HG03565 (cell line): ENCODE measurements around the gene PDE6G.

ENCODE experiments used
- ATAC-seq: cut with Tn5 transposase; IDR thresholded peaks from one replicate; pipeline ENCODE4 v1.9.1; 2021; ENCODE audit warnings: mild to moderate bottlenecking, moderate library complexity; ENCODE audit not compliant: unreplicated experiment

The PDE6G gene

DNA sequence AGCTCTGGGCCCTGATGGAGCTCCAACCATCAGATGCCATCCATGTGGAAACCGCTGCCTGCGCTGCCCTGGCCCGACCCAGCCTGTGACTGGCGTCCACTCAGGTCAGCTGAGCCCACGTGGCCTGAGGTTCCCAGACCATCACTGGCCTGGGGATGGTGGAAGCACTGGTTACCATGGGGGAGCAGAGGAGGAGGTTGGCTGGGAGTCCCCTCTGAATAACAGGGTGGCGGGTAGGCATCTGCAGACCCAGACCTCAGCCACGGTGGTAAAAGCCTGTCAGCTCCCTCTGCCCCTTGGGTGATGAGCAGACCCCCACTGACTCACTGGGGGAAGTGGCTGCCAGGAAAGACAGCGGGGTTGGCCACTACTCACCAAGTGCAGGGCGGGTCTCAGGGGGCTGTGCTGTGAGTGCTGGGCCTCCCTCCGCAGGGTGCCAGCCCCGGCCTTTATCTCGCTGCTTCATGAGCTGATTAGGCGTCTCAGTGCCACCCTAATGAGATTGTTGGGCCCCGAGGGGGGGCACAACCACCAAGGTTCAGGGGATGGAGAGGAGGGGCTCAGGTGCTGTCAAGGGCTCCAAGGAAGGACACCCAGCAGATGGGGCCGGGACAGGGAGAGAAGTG, at the start of gene PDE6G:
Gene PDE6G (minus strand): TSS at position 425 of the 626 bp plus-strand sequence. CDS start 3,237 bp downstream, outside the sequence.
- no peak for ATAC-seq

- no peak for ATAC-seq
These were observed 49.3 kb upstream of the PDE6G start for GRCh38 chr17:81705518-81706231.

DNA sequence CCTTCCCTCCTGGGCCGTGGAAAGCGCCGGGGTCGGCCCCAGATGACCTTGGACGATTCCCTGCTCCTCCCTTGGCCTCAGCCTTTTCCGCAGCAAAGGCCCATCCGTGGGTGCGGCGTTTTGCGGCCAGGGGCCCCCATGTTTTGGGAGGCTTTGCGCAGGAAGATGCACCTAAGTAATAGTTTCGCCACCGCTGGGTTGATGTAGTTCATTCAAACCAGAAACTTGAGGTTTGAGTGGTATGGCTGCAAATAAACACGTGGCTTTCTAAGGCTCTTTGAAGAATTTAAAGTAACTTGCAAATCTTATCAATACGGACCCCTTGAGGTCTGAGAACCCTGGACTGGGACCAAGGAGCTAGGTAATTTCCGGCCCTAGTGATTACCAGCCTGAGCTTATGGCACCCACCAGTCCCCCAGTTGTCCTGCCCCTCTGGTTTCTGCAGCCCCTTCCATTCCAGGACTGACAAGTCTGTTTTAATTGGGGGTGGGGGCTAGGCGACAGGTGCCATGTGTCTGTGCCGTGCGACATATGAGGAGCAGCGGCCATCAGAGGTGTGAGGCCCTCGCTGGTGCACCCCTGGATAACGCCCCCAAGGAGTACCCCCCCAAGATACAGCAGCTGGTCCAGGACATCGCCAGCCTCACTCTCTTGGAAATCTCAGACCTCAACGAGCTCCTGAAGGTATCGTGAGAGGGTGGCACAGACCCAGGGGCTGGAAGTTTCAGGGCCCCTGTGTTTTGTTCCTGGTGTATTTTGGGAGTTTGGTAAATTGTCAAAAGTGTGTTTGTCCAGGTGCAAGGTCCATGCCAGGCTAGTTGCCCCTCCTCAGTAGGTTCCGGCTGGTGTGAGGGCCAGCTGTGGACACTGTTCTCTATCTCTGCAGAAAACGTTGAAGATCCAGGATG, 47.7 kb upstream of the PDE6G start:
- ATAC-seq = no peak

GRCh38 chr17:81702934-81703746, 46.8 kb upstream of the PDE6G start, which contains the start of gene MRPL12:
Gene MRPL12 (plus strand): TSS chr17:81703367. CDS start chr17:81703502, 135 bp downstream.
- peak; percentile 76 for ATAC-seq

DNA sequence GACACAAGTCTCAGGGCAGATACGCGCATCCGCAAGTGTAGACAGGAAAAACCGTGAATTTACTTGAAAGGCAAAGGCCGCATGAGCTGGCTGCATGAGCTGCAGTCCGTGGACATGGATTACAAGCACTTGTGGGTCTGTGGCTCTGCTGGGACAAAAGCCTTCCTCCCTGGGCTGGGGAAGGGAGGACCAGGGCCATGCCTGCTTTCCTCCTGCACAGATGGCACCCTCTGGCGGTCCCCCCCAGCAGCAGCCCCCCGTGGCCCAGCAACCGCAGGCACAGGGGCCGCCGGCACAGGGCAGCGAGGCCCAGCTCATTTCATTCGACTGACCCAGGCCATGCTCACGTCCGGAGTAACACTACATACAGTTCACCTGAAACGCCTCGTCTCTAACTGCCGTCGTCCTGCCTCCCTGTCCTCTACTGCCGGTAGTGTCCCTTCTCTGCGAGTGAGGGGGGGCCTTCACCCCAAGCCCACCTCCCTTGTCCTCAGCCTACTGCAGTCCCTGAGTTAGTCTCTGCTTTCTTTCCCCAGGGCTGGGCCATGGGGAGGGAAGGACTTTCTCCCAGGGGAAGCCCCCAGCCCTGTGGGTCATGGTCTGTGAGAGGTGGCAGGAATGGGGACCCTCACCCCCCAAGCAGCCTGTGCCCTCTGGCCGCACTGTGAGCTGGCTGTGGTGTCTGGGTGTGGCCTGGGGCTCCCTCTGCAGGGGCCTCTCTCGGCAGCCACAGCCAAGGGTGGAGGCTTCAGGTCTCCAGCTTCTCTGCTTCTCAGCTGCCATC, 45.1 kb upstream of the PDE6G start:
- ATAC-seq = no peak

GRCh38 chr17:81700353-81701287, 44.3 kb upstream of the PDE6G start:
- no peak for ATAC-seq

DNA sequence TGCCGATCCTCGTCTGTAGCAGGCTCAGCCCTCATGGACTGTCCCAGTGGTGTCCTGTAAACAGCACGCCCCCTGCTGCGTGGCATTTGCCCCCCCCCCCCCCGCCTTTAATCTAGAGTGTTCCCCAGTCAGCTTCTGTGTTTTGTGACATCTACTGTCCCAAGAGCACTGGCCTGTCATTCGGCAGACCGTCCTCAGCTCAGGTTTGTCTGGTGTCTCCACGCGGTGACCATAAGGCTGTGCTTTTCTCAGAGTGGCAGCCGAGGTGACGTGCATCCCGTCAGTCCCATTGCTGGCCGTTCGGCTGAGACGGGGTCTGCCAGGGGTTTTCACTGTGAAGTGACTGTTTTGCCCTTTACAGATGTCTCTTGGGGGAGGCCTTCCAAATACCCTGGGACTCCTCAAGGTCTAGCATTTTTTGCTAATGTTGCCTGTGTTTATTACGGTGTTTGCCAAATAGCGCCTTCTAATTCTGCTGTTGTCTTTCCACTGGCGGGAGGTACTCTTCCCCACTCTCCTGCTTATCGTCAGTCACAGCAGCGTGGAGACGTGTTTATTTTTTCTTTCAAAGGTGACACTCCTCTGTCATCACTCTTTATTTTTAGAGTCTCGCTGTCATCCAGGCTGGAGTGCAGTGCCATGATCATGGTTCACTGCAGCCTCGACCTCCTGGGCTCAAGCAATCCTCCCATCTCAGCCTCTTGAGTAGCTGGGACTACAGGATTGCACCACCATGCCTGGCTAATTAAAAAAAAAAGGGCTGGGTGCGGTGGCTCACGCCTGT, 41.1 kb upstream of the PDE6G start:
- no peak for ATAC-seq

- ATAC-seq = no peak
These were observed 40.0 kb upstream of the PDE6G start for GRCh38 chr17:81696218-81696941.

DNA sequence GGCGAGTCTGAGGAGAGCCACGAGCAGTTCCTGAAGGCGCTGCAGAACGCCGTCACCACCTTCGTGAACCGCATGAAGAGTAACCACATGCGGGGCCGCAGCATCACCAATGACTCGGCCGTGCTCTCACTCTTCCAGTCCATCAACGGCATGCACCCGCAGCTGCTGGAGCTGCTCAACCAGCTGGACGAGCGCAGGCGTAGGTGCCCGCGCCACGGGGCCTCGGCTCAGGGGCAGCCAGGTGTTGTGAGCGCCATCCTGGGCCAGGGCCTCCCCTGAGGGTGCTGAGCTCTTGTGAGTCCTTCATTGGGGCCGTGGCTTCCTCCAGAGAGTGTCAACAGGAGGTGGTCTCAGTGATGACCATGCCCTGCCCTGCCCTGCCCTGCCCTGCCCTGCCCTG, 39.5 kb upstream of the PDE6G start:
- no peak for ATAC-seq

- no peak for ATAC-seq
These were observed 38.9 kb upstream of the PDE6G start for GRCh38 chr17:81695211-81695610.

DNA sequence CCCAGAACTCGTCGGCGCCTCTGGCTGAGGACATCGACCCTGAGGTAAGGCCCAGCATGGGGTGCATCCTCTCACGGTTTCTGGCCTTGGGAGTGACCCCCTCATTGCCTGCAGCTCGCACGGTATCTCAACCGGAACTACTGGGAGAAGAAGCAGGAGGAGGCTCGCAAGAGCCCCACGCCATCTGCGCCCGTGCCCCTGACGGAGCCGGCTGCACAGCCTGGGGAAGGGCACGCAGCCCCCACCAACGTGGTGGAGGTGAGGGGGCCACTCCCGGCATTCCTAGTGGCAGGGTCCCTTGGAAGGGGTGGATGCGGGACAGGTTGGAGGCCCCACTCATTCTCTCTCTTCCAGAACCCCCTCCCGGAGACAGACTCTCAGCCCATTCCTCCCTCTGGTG, 38.5 kb upstream of the PDE6G start:
- ATAC-seq = no peak

- ATAC-seq = no peak
These were observed 37.3 kb upstream of the PDE6G start for GRCh38 chr17:81693509-81694210.

DNA sequence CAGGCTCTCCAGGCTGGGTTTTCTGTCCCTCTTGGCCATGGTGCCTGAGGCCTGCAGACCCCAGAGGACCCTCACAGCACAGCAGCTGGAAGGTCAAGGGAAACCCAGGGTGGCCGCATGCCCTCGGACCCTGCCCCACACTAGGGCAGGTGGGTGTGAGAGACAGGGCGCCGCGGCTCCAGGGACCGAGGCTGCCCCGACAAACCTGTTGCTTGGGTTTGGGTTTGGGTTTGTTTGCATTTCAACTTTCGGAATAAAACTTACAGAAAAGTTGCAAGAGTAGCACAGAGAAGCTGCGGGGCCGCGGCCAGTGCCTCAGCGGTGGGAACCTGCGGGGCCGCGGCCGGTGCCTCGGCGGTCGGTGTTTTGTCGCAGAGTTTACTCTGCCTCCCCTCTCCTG, 35.3 kb upstream of the PDE6G start:
- no peak for ATAC-seq

DNA sequence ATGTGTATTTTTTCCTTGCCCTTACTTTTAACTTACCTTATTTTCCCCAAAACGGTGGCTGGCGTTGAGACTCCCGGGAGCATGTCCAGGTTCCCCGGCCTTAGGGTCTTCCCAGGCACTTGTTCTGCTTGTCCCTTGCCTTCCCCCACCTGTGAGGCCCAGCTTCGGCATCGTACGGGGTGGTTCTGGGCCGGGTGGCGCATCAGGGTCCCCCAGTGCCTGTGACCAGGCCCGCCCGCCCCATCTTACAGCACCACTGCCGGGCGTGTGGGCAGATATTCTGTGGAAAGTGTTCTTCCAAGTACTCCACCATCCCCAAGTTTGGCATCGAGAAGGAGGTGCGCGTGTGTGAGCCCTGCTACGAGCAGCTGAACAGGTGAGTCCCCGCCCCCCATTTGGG, 34.9 kb upstream of the PDE6G start:
- ATAC-seq = no peak

GRCh38 chr17:81690549-81690948, 34.2 kb upstream of the PDE6G start:
- no peak for ATAC-seq

DNA sequence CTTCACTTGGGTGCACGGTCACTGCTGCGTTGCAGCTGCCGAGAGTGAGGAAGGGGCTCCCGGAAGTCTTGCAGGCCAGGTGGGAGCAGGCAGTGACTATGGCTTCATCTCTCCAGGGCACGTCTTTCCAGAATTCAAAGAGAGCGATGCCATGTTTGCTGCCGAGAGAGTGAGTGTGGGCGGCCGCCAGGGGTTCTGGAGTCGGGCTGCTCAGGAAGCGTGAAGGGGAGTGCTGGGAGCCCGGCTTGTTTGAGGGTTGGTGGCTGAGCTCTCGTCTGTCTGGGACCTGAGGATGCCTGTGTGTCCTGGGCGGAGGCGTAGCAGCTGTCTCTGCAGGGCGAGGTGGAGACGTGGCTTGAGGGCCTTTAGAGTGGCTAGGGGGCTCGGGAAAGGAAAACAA, 33.7 kb upstream of the PDE6G start:
- no peak for ATAC-seq

- ATAC-seq = no peak
These were observed 32.3 kb upstream of the PDE6G start for GRCh38 chr17:81688616-81689015.
